K562 (cell line): Measurements from ENCODE around the gene RNFT1. TPM values are rescaled to one million over a fixed set of nuclear protein-coding genes. Genes with fewer than 3 reads are reported as not detected.
A peak's percentile ranks its signal among the peaks of the same experiment; 100 is the strongest.

ENCODE experiments used
- MCM5 ChIP-seq: fragments of 450-650 bp; IDR thresholded peaks from 2 replicates; pipeline ENCODE4 v1.6.1; 2016; ENCODE audit warnings: low read depth
- TBP ChIP-seq: optimal IDR thresholded peaks from 2 replicates; pipeline ENCODE3; 2011; ENCODE audit warnings: low read depth, low read length, improper control_type of control experiment
- polyA plus RNA-seq, 8 experiments: library from polyadenylated mRNA; depleted of rRNA in 4 of 8; stranded (reverse) in 5 of 8; unstranded in 3 of 8; fragments of >200 nt; fragmentation: Nextera tagmentation in 2 of 8; fragmentation: Illumina TruSeq in 1 of 8; extraction: Ambion mirVana in 2 of 8; extraction: Trizol in 1 of 8; gene quantifications; 2 replicates each; pipeline versions ENCODE4 v1.2.1 to v1.2.3, GENCODE V29; 2011 to 2014; ENCODE audit warnings: inconsistent platforms in 1 of 8, missing spikeins in 1 of 8
- total RNA-seq, 7 experiments: library from RNA; depleted of rRNA in 6 of 7; stranded (reverse); fragments of >200 nt in 6 of 7; fragmentation: Illumina TruSeq in 2 of 7; extraction: Trizol in 2 of 7; gene quantifications; 2 replicates each; pipeline versions ENCODE4 v1.2.1 to v1.2.3, GENCODE V29; 2011 to 2021; ENCODE audit warnings: low replicate concordance in 1 of 7
- TF ChIP-seq, protein P1 (sequence below), 2 experiments: IDR thresholded peaks in 1 of 2; conservative IDR thresholded peaks in 1 of 2; 2 replicates each; pipeline ENCODE4 v1.6.1; 2016; ENCODE audit warnings: low read depth in 2 of 2, mild to moderate bottlenecking in 1 of 2, missing compliant biosample characterization in 1 of 2, missing genetic modification characterization in 1 of 2, moderate library complexity in 1 of 2
- TF ChIP-seq, protein P2 (sequence below): fragments of 450-650 bp; IDR thresholded peaks from 2 replicates; pipeline ENCODE4 v1.6.1; 2016; ENCODE audit warnings: antibody characterized with exemption
- TF ChIP-seq, protein P3 (sequence below): fragments of 450-650 bp; IDR thresholded peaks from 2 replicates; pipeline ENCODE4 v1.7.0; 2016; ENCODE audit warnings: borderline replicate concordance

Gene RNFT1
- total and polyA plus RNA-seq, 9 of the 15 experiments (the other 6 are each of a cell fraction or from before 2014, with no cell fraction given), result 15.8 to 61.3 (median 23.5) TPM

DNA sequence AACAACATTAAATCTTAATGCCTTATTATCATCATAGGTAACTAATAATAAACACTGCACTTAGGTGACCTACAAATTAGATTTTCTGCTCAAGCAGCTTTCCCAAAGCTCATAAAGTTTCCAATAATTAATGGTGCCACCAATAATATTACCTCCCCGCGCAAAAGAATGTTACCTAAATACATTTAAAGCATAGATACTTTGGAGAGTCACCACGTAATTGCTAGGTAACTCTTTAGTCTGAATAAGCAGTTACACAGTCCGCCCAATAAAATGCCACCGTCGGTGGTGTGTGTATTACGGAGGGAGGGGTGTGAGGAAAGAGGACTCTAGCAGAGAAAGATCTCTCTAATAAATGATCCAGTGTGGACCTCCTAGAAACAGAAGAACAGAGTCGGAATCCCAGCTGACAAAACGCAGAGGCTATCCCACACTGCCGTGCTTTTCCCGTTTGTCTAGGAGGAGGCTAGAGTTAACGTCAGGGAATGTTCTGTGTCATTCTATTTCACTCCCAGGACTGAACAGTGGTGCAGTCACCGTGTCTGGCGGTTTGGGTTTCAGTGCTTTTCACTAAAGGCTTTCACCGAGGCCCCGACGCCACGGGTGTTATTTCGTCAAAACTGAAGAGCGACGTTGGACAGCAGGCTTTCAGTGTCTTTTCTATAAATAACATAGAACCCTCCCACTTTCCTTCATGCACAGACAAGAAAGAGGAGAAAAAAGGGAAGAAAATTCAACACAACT, 630 bp downstream of the RNFT1 start (continued):
- TF ChIP-seq, protein P1, sequence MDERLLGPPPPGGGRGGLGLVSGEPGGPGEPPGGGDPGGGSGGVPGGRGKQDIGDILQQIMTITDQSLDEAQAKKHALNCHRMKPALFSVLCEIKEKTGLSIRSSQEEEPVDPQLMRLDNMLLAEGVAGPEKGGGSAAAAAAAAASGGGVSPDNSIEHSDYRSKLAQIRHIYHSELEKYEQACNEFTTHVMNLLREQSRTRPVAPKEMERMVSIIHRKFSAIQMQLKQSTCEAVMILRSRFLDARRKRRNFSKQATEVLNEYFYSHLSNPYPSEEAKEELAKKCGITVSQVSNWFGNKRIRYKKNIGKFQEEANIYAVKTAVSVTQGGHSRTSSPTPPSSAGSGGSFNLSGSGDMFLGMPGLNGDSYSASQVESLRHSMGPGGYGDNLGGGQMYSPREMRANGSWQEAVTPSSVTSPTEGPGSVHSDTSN (CRISPR knock-in tag; IDR thresholded peaks at IDR 0.05; ENCODE audit: low read depth), result no peak
- TF ChIP-seq, protein P1 (tag; conservative IDR thresholded peaks at IDR 0.05; ENCODE audit: low read depth), result 0 out of 2 replicates have a peak, but pooled peaks have one; percentile 14
- TF ChIP-seq TBP (peak; percentile 20), MCM5 (no peak)
- TF ChIP-seq, protein P2, sequence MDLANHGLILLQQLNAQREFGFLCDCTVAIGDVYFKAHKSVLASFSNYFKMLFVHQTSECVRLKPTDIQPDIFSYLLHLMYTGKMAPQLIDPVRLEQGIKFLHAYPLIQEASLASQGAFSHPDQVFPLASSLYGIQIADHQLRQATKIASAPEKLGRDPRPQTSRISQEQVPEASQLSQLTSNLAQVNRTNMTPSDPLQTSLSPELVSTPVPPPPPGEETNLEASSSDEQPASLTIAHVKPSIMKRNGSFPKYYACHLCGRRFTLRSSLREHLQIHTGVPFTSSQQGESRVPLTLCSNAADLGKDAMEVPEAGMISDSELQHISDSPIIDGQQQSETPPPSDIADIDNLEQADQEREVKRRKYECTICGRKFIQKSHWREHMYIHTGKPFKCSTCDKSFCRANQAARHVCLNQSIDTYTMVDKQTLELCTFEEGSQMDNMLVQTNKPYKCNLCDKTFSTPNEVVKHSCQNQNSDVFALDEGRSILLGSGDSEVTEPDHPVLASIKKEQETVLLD, result no peak
- TF ChIP-seq, protein P3, sequence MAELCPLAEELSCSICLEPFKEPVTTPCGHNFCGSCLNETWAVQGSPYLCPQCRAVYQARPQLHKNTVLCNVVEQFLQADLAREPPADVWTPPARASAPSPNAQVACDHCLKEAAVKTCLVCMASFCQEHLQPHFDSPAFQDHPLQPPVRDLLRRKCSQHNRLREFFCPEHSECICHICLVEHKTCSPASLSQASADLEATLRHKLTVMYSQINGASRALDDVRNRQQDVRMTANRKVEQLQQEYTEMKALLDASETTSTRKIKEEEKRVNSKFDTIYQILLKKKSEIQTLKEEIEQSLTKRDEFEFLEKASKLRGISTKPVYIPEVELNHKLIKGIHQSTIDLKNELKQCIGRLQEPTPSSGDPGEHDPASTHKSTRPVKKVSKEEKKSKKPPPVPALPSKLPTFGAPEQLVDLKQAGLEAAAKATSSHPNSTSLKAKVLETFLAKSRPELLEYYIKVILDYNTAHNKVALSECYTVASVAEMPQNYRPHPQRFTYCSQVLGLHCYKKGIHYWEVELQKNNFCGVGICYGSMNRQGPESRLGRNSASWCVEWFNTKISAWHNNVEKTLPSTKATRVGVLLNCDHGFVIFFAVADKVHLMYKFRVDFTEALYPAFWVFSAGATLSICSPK, result no peak
